SK-N-MC (cell line): ENCODE results near the gene GMNC.

Experiments used
- EZH2 ChIP-seq: fragments of 200-600 bp; sonication (generic); IDR thresholded peaks from one replicate; pipeline ENCODE4 v1.6.1; 2017; ENCODE audit warnings: antibody characterized with exemption
- POLR2AphosphoS5 ChIP-seq: IDR thresholded peaks from 2 replicates; pipeline ENCODE4 v1.6.1; 2012; ENCODE audit warnings: mild to moderate bottlenecking, low read depth, low read length, borderline replicate concordance

DNA sequence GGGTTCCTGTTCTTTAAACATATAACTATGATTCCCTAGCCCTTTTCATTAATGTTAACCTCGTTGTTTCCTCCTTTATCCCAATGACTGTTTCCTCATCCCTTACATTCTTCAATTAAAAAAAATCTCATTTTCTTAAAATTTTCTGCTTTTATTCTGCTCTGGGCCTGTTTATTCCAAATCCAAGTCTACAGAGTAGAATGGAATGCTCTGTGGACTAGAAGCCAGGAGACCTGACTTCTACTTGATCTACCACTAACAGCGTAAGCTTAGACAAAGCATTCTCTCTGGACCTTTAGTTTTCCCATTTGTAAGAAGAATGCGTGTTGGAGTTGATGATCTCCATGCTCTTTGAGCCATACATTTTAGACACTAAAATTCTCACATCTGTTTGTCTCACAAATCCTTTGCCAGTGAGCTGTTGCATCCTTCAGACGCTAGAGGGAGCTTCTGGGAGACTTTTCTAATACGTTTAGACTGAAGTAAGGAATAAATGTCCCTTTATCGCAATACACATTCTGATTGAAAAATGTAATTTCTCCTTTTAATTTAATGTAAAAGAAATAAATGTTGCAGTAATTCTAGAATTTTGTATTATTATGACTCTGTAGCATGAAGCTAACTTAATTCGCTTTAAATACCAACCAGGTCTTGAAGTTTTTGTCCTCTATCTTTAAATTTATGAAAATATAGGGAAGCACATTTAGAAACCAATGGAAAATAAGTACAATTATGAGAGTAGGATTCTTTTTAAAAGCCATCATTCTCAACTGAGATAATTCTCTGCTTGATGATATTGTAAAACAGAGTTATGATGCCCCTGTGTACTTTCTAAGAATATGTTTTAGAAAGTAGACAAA is 21.7 kb upstream of the GMNC start:
- TF ChIP-seq POLR2AphosphoS5 (no peak), EZH2 (no peak)
